Gastrocnemius medialis (tissue), 4 donors: Measurements from ENCODE around the gene SENP1.

Experiments
- POLR2A ChIP-seq, 2 donors: fragments of 450-650 bp; IDR thresholded peaks; one replicate each; pipeline ENCODE4 v1.6.1; 2017; ENCODE audit warnings: antibody characterized with exemption in 2 of 2, mild to moderate bottlenecking in 2 of 2, moderate library complexity in 2 of 2
- TF ChIP-seq, protein P1 (sequence below), 5 experiments: fragments of 450-650 bp in 3 of 5; fragments of 200-600 bp in 2 of 5; sonication (generic) in 2 of 5; IDR thresholded peaks in 4 of 5; conservative IDR thresholded peaks in 1 of 5; 1 replicate in 4 of 5; 2 replicates in 1 of 5; pipeline ENCODE4 v1.5.1; 2016 to 2019; ENCODE audit warnings: antibody characterized with exemption in 5 of 5, mild to moderate bottlenecking in 3 of 5, moderate library complexity in 3 of 5

DNA sequence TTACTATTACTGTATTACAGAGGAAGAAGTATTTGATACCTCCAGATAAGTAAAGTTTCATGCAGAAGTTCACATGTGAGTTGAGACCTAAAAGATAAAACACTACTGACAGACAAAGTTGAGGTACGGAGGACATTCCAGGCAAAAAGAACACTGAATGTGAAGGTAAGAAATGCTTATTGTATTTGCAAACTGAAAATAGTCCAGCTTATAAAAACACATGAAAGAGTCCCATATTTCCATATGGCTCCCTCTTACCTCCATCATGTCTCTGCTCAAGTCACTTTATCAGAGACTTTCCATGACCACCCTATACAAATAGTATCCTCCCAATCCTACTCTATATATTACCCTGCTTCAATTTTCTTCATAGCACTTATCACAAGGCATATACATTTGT, 35.8 kb downstream of the SENP1 start:
- TF ChIP-seq, protein P1, sequence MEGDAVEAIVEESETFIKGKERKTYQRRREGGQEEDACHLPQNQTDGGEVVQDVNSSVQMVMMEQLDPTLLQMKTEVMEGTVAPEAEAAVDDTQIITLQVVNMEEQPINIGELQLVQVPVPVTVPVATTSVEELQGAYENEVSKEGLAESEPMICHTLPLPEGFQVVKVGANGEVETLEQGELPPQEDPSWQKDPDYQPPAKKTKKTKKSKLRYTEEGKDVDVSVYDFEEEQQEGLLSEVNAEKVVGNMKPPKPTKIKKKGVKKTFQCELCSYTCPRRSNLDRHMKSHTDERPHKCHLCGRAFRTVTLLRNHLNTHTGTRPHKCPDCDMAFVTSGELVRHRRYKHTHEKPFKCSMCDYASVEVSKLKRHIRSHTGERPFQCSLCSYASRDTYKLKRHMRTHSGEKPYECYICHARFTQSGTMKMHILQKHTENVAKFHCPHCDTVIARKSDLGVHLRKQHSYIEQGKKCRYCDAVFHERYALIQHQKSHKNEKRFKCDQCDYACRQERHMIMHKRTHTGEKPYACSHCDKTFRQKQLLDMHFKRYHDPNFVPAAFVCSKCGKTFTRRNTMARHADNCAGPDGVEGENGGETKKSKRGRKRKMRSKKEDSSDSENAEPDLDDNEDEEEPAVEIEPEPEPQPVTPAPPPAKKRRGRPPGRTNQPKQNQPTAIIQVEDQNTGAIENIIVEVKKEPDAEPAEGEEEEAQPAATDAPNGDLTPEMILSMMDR (IDR thresholded peaks at IDR 0.05 in 4 of 5, conservative IDR thresholded peaks at IDR 0.05 in 1 of 5) = no peak
- TF ChIP-seq POLR2A (IDR thresholded peaks at IDR 0.05) = no peak
